SK-N-SH (cell line): ENCODE results near the gene SLC16A5. TPM values are rescaled to one million over a fixed set of nuclear protein-coding genes. Genes with fewer than 3 reads are reported as not detected.

Source experiments
- CTCF ChIA-PET: fragments of 300-600, 350-600 bp; formaldehyde crosslinking; extraction: SDS; loops from one replicate; lab custom pipeline; 2021; lab: Yijun Ruan, JAX
- POLR2A ChIA-PET: fragments of 350-600 bp; sonication (Branson Sonifier 250); formaldehyde crosslinking; extraction: SDS; loops from one replicate; lab custom pipeline; 2020; ENCODE audit warnings: antibody characterized with exemption, inconsistent platforms; lab: Yijun Ruan, JAX
- DNase-seq: peaks from one replicate; pipeline ENCODE4 v3.0.0; 2012
- H2AFZ ChIP-seq: fragments of 200-600 bp; sonication (generic); 2 replicates; pipeline ENCODE4 v1.8.1; 2016; ENCODE audit warnings: antibody characterized with exemption, mild to moderate bottlenecking, low read depth
- H3F3A ChIP-seq: fragments of 200-600 bp; sonication (generic); replicated peaks from 2 replicates; pipeline ENCODE3; 2016; ENCODE audit warnings: antibody characterized with exemption, mild to moderate bottlenecking; ENCODE audit not compliant: insufficient read depth
- H3K27ac ChIP-seq, 2 experiments: fragments of 200-500 bp in 1 of 2; fragments of 200-600 bp in 1 of 2; sonication (Bioruptor generic) in 1 of 2; sonication (generic), shearing (Covaris generic) in 1 of 2; 2 replicates each; pipeline versions ENCODE4 v1.5.1 to v1.6.1; 2014 to 2016; ENCODE audit warnings: low read depth in 2 of 2, inconsistent platforms in 1 of 2, low read length in 1 of 2, mild to moderate bottlenecking in 1 of 2, mixed read lengths in 1 of 2
- H3K27me3 ChIP-seq: fragments of 200-600 bp; sonication (generic), shearing (Covaris generic); 2 replicates; pipeline ENCODE4 v1.6.1; 2016; ENCODE audit warnings: mixed run types; ENCODE audit not compliant: insufficient read depth
- H3K36me3 ChIP-seq, 2 experiments: fragments of 200-500 bp in 1 of 2; fragments of 200-600 bp in 1 of 2; sonication (Bioruptor generic) in 1 of 2; sonication (generic) in 1 of 2; replicated peaks in 1 of 2; 2 replicates each; pipeline versions ENCODE3 to v1.5.1; 2014 to 2016; ENCODE audit warnings: low read length in 1 of 2, mild to moderate bottlenecking in 1 of 2; ENCODE audit not compliant: insufficient read depth in 2 of 2, control insufficient read depth in 1 of 2
- H3K4me1 ChIP-seq, 2 experiments: fragments of 200-500 bp in 1 of 2; fragments of 200-600 bp in 1 of 2; sonication (Bioruptor generic) in 1 of 2; sonication (generic), shearing (Covaris generic) in 1 of 2; 2 replicates each; pipeline versions ENCODE4 v1.5.1 to v1.6.1; 2014 to 2016; ENCODE audit warnings: low read depth in 1 of 2, low read length in 1 of 2, mixed run types in 1 of 2; ENCODE audit not compliant: insufficient read depth in 2 of 2, control insufficient read depth in 1 of 2
- H3K4me2 ChIP-seq: fragments of 200-600 bp; sonication (generic), shearing (Covaris generic); 2 replicates; pipeline ENCODE4 v1.6.1; 2017; ENCODE audit warnings: mixed run types
- H3K4me3 ChIP-seq, 2 experiments: fragments of 200-500 bp in 1 of 2; fragments of 200-600 bp in 1 of 2; sonication (Bioruptor generic) in 1 of 2; sonication (generic), shearing (Covaris generic) in 1 of 2; 2 replicates each; pipeline versions ENCODE4 v1.5.1 to v1.8.1; 2014 to 2016; ENCODE audit warnings: low read depth in 2 of 2, inconsistent platforms in 1 of 2, low read length in 1 of 2, mild to moderate bottlenecking in 1 of 2, mixed read lengths in 1 of 2, moderate library complexity in 1 of 2
- H3K79me2 ChIP-seq: fragments of 200-600 bp; sonication (generic); 2 replicates; pipeline ENCODE4 v1.8.1; 2017; ENCODE audit warnings: mild to moderate bottlenecking; ENCODE audit not compliant: insufficient read depth
- H3K9ac ChIP-seq: fragments of 200-600 bp; sonication (generic); 2 replicates; pipeline ENCODE4 v1.6.1; 2017; ENCODE audit warnings: mixed run types
- H3K9me2 ChIP-seq: fragments of 200-600 bp; sonication (generic); 2 replicates; pipeline ENCODE4 v1.6.1; 2017; ENCODE audit warnings: mixed run types
- H3K9me3 ChIP-seq: fragments of 200-600 bp; sonication (generic); 2 replicates; pipeline ENCODE4 v1.6.1; 2017; ENCODE audit warnings: mixed run types, mild to moderate bottlenecking, moderate library complexity
- H4K20me1 ChIP-seq: fragments of 200-600 bp; sonication (generic); 2 replicates; pipeline ENCODE4 v1.6.1; 2017; ENCODE audit warnings: mild to moderate bottlenecking, mixed run types; ENCODE audit not compliant: insufficient read depth
- ELF1 ChIP-seq: IDR thresholded peaks from 2 replicates; pipeline ENCODE4 v1.4.0; 2012
- EP300 ChIP-seq, 2 experiments: IDR thresholded peaks; 2 replicates each; pipeline versions ENCODE4 v1.4.0 to v1.6.1; 2012; ENCODE audit warnings: borderline replicate concordance in 1 of 2, low read depth in 1 of 2, low read length in 1 of 2
- EZH2phosphoT487 ChIP-seq: fragments of 200-600 bp; sonication (generic); IDR thresholded peaks from 2 replicates; pipeline ENCODE4 v1.6.1; 2017; ENCODE audit warnings: low read depth, mixed run types, mild to moderate bottlenecking, antibody characterized with exemption, moderate library complexity, borderline replicate concordance
- JUND ChIP-seq: IDR thresholded peaks from 2 replicates; pipeline ENCODE4 v1.4.0; 2012
- MEF2A ChIP-seq: IDR thresholded peaks from 2 replicates; pipeline ENCODE4 v1.4.0; 2012; ENCODE audit warnings: low read depth, borderline replicate concordance
- MXI1 ChIP-seq: IDR thresholded peaks from 2 replicates; pipeline ENCODE4 v1.6.1; 2012; ENCODE audit warnings: mild to moderate bottlenecking, low read depth, low read length, improper control_type of control experiment
- NFIC ChIP-seq: IDR thresholded peaks from 2 replicates; pipeline ENCODE4 v1.4.0; 2012; ENCODE audit warnings: borderline replicate concordance
- RAD21 ChIP-seq: IDR thresholded peaks from 2 replicates; pipeline ENCODE4 v1.6.1; 2012; ENCODE audit warnings: mild to moderate bottlenecking, low read length
- RFX5 ChIP-seq: IDR thresholded peaks from 2 replicates; pipeline ENCODE4 v1.6.1; 2012; ENCODE audit warnings: mild to moderate bottlenecking, improper control_type of control experiment, low read length
- YY1 ChIP-seq: IDR thresholded peaks from 2 replicates; pipeline ENCODE4 v1.4.0; 2012; ENCODE audit warnings: low read depth, mild to moderate bottlenecking
- WGBS: methylation state at CpG from one replicate; pipeline ENCODE4 v1.1.6; 2017; ENCODE audit warnings: low lambda C conversion rate; 5-methylcytosine and 5-hydroxymethylcytosine counted together
- polyA plus RNA-seq, 3 experiments: library from polyadenylated mRNA; depleted of rRNA; stranded (reverse); fragments of >200 nt; gene quantifications; 2 replicates each; pipeline ENCODE4 v1.2.3, GENCODE V29; 2012
- TF ChIP-seq, protein P1 (sequence below): IDR thresholded peaks from 2 replicates; pipeline ENCODE4 v1.4.0; 2012; ENCODE audit warnings: low read depth, borderline replicate concordance
- TF ChIP-seq, protein P2 (sequence below): fragments of 150-350 bp; IDR thresholded peaks from 2 replicates; pipeline ENCODE4 v1.6.1; 2016; ENCODE audit warnings: mild to moderate bottlenecking, low read depth, low read length
- TF ChIP-seq, protein P3 (sequence below): IDR thresholded peaks from 2 replicates; pipeline ENCODE4 v1.6.1; 2012; ENCODE audit warnings: mild to moderate bottlenecking, low read depth, low read length, moderate library complexity
- TF ChIP-seq, protein P4 (sequence below): fragments of 150-350 bp; IDR thresholded peaks from 2 replicates; pipeline ENCODE4 v1.6.1; 2017; ENCODE audit warnings: antibody characterized with exemption, low read length, low read depth, borderline replicate concordance
- TF ChIP-seq, protein P5 (sequence below): IDR thresholded peaks from 2 replicates; pipeline ENCODE4 v1.4.0; 2012; ENCODE audit warnings: low read depth

SLC16A5 gene
- polyA plus RNA-seq, 1 of the 3 experiments (the other 2 are of a cell fraction), result 0.03 TPM

DNA sequence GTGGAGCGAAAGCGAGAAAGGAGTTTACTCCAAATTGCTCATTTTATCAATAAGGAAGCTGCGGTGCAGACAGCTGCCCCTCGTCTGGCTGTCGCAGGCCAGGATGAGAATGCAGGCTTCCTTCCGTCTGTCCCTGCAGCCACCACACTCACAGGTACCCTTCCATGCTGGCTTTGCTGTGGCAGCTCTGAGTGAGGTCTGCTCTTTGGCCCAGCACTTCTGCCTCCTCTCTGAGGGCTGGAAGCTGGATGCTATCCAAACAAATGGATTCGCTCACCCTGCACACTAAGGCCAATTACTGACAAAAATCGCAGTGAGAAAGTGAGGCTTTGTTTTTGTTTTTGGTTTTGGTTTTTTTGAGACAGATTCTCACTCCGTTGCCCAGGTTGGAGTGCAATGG, 29.0 kb downstream of the SLC16A5 start:
- Histone ChIP-seq H4K20me1 (no peaks in the 10 kb centered on the region), H3K27ac (no peak overlapping the region), H3K27me3 (no peaks in the 10 kb centered on the region), H3K4me1 (peaks cover 0 to 9% of the 10 kb centered on the region in 2 experiments; a peak in 1 of 4 replicates), H3K79me2 (peaks cover 11% of the 10 kb centered on the region; the same call in 1 of the 2 replicates), H3F3A (peaks cover 10% of the 10 kb centered on the region), H3K4me3 (no peak overlapping the region), H3K4me2 (no peak overlapping the region), H3K36me3 (peaks cover 0 to 9% of the 10 kb centered on the region in 2 experiments), H3K9me3 (no peaks in the 10 kb centered on the region), H2AFZ (no peak overlapping the region), H3K9ac (no peak overlapping the region), H3K9me2 (no peaks in the 10 kb centered on the region)
- ChIA-PET CTCF (interaction anchor here (1.3 to 11.4 kb wide), 7 partner anchors 12 to 296 kb away, joined by 4 to 422 read pairs (median 7); partner anchors contain the start of genes NT5C and NUP85), POLR2A (interaction anchor here (1.3 kb wide), 1 partner anchor 9 kb away, joined by 3 read pairs; no protein-coding TSS in a partner anchor)
- no peak for DNase-seq
- 91% methylated on average over 9 of the region's 9 CpGs for WGBS
- no peak for TF ChIP-seq EZH2phosphoT487
- TF ChIP-seq, protein P1, sequence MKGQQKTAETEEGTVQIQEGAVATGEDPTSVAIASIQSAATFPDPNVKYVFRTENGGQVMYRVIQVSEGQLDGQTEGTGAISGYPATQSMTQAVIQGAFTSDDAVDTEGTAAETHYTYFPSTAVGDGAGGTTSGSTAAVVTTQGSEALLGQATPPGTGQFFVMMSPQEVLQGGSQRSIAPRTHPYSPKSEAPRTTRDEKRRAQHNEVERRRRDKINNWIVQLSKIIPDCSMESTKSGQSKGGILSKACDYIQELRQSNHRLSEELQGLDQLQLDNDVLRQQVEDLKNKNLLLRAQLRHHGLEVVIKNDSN, result no peak
- TF ChIP-seq JUND, result no peak
- no peak for TF ChIP-seq NFIC
- TF ChIP-seq, protein P2, sequence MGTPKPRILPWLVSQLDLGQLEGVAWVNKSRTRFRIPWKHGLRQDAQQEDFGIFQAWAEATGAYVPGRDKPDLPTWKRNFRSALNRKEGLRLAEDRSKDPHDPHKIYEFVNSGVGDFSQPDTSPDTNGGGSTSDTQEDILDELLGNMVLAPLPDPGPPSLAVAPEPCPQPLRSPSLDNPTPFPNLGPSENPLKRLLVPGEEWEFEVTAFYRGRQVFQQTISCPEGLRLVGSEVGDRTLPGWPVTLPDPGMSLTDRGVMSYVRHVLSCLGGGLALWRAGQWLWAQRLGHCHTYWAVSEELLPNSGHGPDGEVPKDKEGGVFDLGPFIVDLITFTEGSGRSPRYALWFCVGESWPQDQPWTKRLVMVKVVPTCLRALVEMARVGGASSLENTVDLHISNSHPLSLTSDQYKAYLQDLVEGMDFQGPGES, result no peak
- TF ChIP-seq EP300 (IDR thresholded peaks at IDR 0.05; ENCODE audit: borderline replicate concordance in 1 of 2, low read depth in 1 of 2, low read length in 1 of 2), result no peak
- TF ChIP-seq, protein P3, sequence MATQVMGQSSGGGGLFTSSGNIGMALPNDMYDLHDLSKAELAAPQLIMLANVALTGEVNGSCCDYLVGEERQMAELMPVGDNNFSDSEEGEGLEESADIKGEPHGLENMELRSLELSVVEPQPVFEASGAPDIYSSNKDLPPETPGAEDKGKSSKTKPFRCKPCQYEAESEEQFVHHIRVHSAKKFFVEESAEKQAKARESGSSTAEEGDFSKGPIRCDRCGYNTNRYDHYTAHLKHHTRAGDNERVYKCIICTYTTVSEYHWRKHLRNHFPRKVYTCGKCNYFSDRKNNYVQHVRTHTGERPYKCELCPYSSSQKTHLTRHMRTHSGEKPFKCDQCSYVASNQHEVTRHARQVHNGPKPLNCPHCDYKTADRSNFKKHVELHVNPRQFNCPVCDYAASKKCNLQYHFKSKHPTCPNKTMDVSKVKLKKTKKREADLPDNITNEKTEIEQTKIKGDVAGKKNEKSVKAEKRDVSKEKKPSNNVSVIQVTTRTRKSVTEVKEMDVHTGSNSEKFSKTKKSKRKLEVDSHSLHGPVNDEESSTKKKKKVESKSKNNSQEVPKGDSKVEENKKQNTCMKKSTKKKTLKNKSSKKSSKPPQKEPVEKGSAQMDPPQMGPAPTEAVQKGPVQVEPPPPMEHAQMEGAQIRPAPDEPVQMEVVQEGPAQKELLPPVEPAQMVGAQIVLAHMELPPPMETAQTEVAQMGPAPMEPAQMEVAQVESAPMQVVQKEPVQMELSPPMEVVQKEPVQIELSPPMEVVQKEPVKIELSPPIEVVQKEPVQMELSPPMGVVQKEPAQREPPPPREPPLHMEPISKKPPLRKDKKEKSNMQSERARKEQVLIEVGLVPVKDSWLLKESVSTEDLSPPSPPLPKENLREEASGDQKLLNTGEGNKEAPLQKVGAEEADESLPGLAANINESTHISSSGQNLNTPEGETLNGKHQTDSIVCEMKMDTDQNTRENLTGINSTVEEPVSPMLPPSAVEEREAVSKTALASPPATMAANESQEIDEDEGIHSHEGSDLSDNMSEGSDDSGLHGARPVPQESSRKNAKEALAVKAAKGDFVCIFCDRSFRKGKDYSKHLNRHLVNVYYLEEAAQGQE, result no peak
- no peak for TF ChIP-seq RFX5
- TF ChIP-seq, protein P4, sequence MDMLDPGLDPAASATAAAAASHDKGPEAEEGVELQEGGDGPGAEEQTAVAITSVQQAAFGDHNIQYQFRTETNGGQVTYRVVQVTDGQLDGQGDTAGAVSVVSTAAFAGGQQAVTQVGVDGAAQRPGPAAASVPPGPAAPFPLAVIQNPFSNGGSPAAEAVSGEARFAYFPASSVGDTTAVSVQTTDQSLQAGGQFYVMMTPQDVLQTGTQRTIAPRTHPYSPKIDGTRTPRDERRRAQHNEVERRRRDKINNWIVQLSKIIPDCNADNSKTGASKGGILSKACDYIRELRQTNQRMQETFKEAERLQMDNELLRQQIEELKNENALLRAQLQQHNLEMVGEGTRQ, result no peak
- TF ChIP-seq ELF1, result no peak
- no peak for TF ChIP-seq MEF2A
- TF ChIP-seq MXI1, result no peak
- TF ChIP-seq RAD21, result no peak
- no peak for TF ChIP-seq YY1
- TF ChIP-seq, protein P5, sequence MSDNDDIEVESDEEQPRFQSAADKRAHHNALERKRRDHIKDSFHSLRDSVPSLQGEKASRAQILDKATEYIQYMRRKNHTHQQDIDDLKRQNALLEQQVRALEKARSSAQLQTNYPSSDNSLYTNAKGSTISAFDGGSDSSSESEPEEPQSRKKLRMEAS, result no peak
